ENCODE data around the gene PSAT1.

PSAT1 gene

GRCh38 chr9:78368236-78368635, 71.3 kb downstream of the PSAT1 start:
- no peak for DNase-seq

- peak; percentile 79 for DNase-seq
These were observed 72.8 kb downstream of the PSAT1 start for GRCh38 chr9:78369639-78370219.

- no peak for DNase-seq
These were observed 74.1 kb downstream of the PSAT1 start for GRCh38 chr9:78370991-78371390.

- no peak for DNase-seq
These were observed 75.1 kb downstream of the PSAT1 start for GRCh38 chr9:78371981-78372380.

Measured in left hindlimb (tissue), 1 donor.